Gastroesophageal sphincter (tissue), 4 donors: ENCODE results near the gene SHISAL1. TPM values are rescaled to one million over a fixed set of nuclear protein-coding genes. Genes with fewer than 3 reads are reported as not detected.

Source experiments
- ATAC-seq: fragments of 150-250 bp; one replicate; pipeline ENCODE4 v1.9.1; 2016; ENCODE audit warnings: mild to moderate bottlenecking, moderate library complexity
- H3K27ac ChIP-seq, 4 donors: fragments of 200-600 bp; sonication (generic) in 3 of 4; 1 replicate in 3 of 4; 2 replicates in 1 of 4; pipeline ENCODE4 v1.5.1; 2016 to 2019
- H3K27me3 ChIP-seq: fragments of 200-600 bp; sonication (generic); one replicate; pipeline ENCODE4 v1.5.1; 2019
- H3K36me3 ChIP-seq, 2 donors: fragments of 200-600 bp; sonication (generic); one replicate each; pipeline ENCODE4 v1.5.1; 2019; ENCODE audit warnings: control low read depth in 1 of 2
- H3K4me1 ChIP-seq, 3 donors: fragments of 200-600 bp; sonication (generic); 1 replicate in 2 of 3; 2 replicates in 1 of 3; pipeline ENCODE4 v1.5.1; 2016 to 2019; ENCODE audit warnings: control low read depth in 2 of 3
- H3K4me3 ChIP-seq, 2 donors: fragments of 200-600 bp; sonication (generic); one replicate each; pipeline ENCODE4 v1.5.1; 2019; ENCODE audit warnings: mild to moderate bottlenecking in 1 of 2, moderate library complexity in 1 of 2
- H3K9me3 ChIP-seq, 3 donors: fragments of 200-600 bp; sonication (generic); one replicate each; pipeline ENCODE4 v1.5.1; 2017 to 2019; ENCODE audit warnings: control low read depth in 2 of 3
- CTCF ChIP-seq, 4 experiments: fragments of 200-600 bp in 2 of 4; fragments of 450-650 bp in 2 of 4; sonication (generic) in 1 of 4; IDR thresholded peaks; one replicate each; pipeline ENCODE4 v1.5.1; 2017 to 2019; ENCODE audit warnings: antibody characterized with exemption in 4 of 4, mild to moderate bottlenecking in 2 of 4, moderate library complexity in 2 of 4
- EP300 ChIP-seq: sonication (generic); formaldehyde crosslinking; IDR thresholded peaks from one replicate; pipeline ENCODE4 v1.6.1; 2017; ENCODE audit warnings: antibody characterized with exemption, mild to moderate bottlenecking
- POLR2A ChIP-seq, 2 donors: fragments of 450-650 bp; IDR thresholded peaks; one replicate each; pipeline ENCODE4 v1.6.1; 2017; ENCODE audit warnings: antibody characterized with exemption in 2 of 2, mild to moderate bottlenecking in 2 of 2, moderate library complexity in 1 of 2
- POLR2AphosphoS5 ChIP-seq: sonication (generic); formaldehyde crosslinking; IDR thresholded peaks from one replicate; pipeline ENCODE4 v1.6.1; 2017; ENCODE audit warnings: antibody characterized with exemption
- WGBS, 2 donors: methylation state at CpG; one replicate each; pipeline ENCODE4 v1.1.5; 2018; ENCODE audit warnings: low coverage in 1 of 2; 5-methylcytosine and 5-hydroxymethylcytosine counted together
- total RNA-seq, 4 donors: library from RNA; depleted of rRNA; stranded (reverse); fragments of >200 nt; gene quantifications; one replicate each; pipeline ENCODE4 v1.1.0, GENCODE V29; 2016

SHISAL1 gene
- total RNA-seq, 4 donors from 2014 or later: 4.5 to 23.1 (median 6.2) TPM

GRCh38 chr22:44225091-44225689 is 87.6 kb downstream of the SHISAL1 start:
- Histone ChIP-seq H3K36me3 (no peaks in the 10 kb centered on the region), H3K4me1 (no peaks in the 10 kb centered on the region), H3K27me3 (peaks cover 20% of the 10 kb centered on the region), H3K27ac (no peak overlapping the region), H3K9me3 (peaks cover 0 to 31% (median 0%) of the 10 kb centered on the region in 3 donors), H3K4me3 (no peak overlapping the region)
- no peak for TF ChIP-seq POLR2A (IDR thresholded peaks at IDR 0.05)
- no peak for TF ChIP-seq EP300
- no peak for TF ChIP-seq CTCF (IDR thresholded peaks at IDR 0.05)
- no peak for TF ChIP-seq POLR2AphosphoS5
- 42 to 79% methylated on average over 5 to 10 of the region's 11 CpGs for WGBS, 2 donors
- ATAC-seq: no peak

- TF ChIP-seq POLR2AphosphoS5 (no peak), EP300 (no peak), CTCF (IDR thresholded peaks at IDR 0.05) (no peak), POLR2A (IDR thresholded peaks at IDR 0.05) (no peak)
- 32 to 44% methylated on average over 5 to 8 of the region's 12 CpGs for WGBS, 2 donors
- H3K27ac ChIP-seq: no peak overlapping the region
- ATAC-seq: no peak
- peaks cover 0 to 21% (median 0%) of the 10 kb centered on the region in 3 donors for H3K9me3 ChIP-seq
- H3K36me3 ChIP-seq: no peaks in the 10 kb centered on the region
- H3K27me3 ChIP-seq: peaks cover 21% of the 10 kb centered on the region
- H3K4me1 ChIP-seq: no peaks in the 10 kb centered on the region
- H3K4me3 ChIP-seq: no peak overlapping the region
Measured at GRCh38 chr22:44224166-44224565, 88.6 kb downstream of the SHISAL1 start.

- H3K4me3 ChIP-seq: no peak overlapping the region
- H3K9me3 ChIP-seq: no peaks in the 10 kb centered on the region
- H3K36me3 ChIP-seq: no peaks in the 10 kb centered on the region
- TF ChIP-seq CTCF (IDR thresholded peaks at IDR 0.05) (no peak), POLR2AphosphoS5 (no peak), EP300 (no peak), POLR2A (IDR thresholded peaks at IDR 0.05) (no peak)
- 100% methylated on average over 5 of the region's 11 CpGs; no CpG with 5 or more reads in 1 of the 2 donors for WGBS, 2 donors
- H3K27ac ChIP-seq: no peak overlapping the region
- H3K27me3 ChIP-seq: peaks cover 25% of the 10 kb centered on the region
- no peaks in the 10 kb centered on the region for H3K4me1 ChIP-seq
- ATAC-seq: no peak
Measured at GRCh38 chr22:44221710-44222475, 90.9 kb downstream of the SHISAL1 start.

- H3K36me3 ChIP-seq: no peaks in the 10 kb centered on the region
- no peaks in the 10 kb centered on the region for H3K4me1 ChIP-seq
- no peak overlapping the region for H3K27ac ChIP-seq
- peaks cover 0 to under 1% (median 0%) of the 10 kb centered on the region in 3 donors for H3K9me3 ChIP-seq
- H3K4me3 ChIP-seq: no peak overlapping the region
- no peak for ATAC-seq
- TF ChIP-seq CTCF (IDR thresholded peaks at IDR 0.05) (no peak), EP300 (no peak), POLR2A (IDR thresholded peaks at IDR 0.05) (no peak), POLR2AphosphoS5 (no peak)
- H3K27me3 ChIP-seq: peaks cover 18% of the 10 kb centered on the region
- WGBS, 2 donors: 72 to 82% methylated on average over 5 to 9 of the region's 23 CpGs
Measured at GRCh38 chr22:44220727-44221680, 91.7 kb downstream of the SHISAL1 start.
